Activated CD8-positive, alpha-beta memory T cell treated with anti-CD3 and anti-CD28 coated beads, Interleukin-2, amount 50 U/mL, for 24 hours (primary cell): ENCODE results near the gene RPUSD4.

ENCODE experiments used
- DNase-seq: peaks from one replicate; pipeline ENCODE4 v3.0.0-alpha.2; 2020; ENCODE audit errors: extremely low read depth

RPUSD4 gene

DNA sequence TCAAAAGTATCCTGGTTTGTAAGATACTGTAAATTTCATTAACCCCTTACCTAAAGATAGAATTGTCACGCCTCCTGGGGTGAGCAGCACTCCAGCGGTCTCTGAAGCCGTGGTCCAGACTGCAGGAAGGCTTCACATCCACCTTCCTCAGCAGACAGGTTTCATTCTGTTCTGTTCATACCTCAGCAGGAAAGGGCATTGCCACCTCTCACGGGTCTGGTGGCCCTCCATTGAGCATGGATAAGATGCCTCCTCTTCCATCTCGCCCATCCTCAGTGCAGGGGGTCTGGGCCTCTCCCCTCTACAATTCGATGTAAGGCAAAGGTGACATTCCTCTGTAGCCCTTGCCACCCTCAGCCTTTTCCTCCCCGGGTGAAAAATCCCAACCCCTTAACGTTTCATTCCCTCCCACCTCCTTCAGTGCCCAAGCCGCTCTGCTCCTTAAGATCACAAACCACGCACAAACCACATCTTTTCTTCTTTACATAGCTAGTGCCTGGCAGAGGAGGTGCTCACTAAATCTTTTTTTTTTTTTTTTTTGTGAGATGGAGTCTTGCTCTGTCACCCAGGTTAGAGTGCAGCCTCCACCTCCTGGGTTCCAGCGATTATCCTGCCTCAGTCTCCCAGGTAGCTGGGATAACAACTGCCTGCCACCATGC, 28.5 kb downstream of the RPUSD4 start:
- no peak for DNase-seq

DNA sequence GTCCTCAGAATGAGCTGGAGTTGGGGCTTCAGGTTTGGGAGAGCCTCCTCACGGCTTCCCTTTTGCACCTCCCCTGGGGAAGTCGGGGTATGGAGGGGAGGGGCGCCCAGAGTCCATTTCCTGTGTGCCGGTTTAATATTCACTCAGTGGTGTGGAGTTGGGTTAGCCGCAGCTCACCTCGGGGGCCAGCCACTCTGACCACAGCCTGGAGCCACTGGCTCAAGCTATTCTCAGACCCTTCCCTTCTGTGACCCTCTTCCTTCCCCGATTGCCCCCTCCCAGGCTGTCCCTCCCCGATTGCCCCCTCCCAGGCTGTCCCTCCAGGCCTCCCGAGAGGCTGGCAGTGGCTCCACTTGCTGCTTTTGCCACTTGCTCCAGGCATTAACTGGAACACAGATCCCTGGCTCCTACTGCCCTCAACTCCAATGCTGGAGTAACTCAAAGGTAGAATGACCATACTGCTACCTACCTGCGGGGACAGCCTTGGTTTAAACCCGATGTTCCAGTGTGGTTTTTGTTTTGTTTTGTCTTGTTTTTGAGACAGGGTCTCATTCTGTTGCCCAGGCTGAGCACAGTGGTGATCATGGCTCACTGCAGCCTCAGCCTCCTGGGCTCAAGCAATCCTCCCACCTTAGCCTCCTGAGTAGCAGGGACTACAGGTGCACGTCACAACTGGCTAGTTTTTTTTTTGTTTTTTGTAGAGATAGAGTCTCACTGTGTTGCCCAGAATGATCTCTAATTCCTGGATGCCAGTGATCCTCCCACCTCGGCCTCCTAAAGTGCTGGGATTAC, 29.3 kb downstream of the RPUSD4 start:
- DNase-seq: no peak

DNA sequence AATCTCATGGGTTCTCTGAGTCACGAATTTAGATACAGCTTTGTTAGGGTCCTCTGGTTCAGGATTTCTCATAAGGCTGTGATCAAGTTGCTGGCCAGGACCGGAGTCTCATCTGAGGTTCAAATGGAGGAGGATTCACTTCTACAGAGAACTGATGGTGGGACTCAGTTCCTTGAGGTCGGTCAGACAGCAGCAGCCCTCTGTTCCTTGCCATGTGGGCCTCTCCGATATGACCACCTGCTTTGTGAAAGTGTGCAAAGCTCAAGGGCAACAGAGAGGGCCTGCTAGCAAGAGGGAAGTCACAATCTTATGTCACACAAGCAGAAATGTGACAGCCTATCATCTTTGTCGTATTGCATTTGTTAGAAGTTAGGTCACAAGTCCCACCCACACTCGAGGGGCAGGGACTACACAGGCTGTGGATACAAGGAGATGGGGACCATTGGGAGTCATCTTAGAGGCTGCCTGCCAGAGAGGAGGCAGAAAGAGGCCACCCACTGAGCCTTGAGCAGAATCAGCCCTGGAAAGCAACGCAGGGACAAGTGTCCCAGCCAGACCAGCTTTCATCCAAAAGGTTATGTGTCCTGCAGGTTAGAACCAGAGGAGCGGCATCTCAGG, 34.5 kb downstream of the RPUSD4 start:
- DNase-seq: no peak

GRCh38 chr11:126175393-126175792, 36.1 kb downstream of the RPUSD4 start:
- no peak for DNase-seq

GRCh38 chr11:126174816-126175215, 36.6 kb downstream of the RPUSD4 start:
- DNase-seq: no peak

GRCh38 chr11:126173257-126173656, 38.2 kb downstream of the RPUSD4 start:
- no peak for DNase-seq

GRCh38 chr11:126172596-126173038, 38.8 kb downstream of the RPUSD4 start:
- DNase-seq: no peak

DNA sequence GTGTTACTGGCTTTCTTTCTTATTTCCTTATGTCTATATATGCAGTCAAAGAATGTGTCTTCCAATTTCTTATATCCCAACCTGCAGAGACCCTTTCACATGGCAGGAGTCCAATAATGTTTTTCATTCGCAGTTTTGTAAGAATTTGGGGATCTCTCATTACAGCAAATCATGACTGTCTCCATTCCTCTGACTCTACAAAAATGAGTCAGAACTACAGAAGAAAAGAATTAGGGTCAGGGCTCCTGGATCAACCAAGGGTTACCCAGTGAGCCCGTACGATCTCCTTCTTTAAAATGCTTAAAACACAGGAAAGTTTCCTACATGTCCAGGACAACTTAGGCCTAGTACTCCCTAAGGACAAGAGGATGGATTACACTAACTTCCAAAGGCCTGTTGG, 42.2 kb downstream of the RPUSD4 start:
- no peak for DNase-seq

- no peak for DNase-seq
Observed at GRCh38 chr11:126167488-126167887, 44.0 kb downstream of the RPUSD4 start.

GRCh38 chr11:126166413-126166812, 45.0 kb downstream of the RPUSD4 start:
- no peak for DNase-seq

DNA sequence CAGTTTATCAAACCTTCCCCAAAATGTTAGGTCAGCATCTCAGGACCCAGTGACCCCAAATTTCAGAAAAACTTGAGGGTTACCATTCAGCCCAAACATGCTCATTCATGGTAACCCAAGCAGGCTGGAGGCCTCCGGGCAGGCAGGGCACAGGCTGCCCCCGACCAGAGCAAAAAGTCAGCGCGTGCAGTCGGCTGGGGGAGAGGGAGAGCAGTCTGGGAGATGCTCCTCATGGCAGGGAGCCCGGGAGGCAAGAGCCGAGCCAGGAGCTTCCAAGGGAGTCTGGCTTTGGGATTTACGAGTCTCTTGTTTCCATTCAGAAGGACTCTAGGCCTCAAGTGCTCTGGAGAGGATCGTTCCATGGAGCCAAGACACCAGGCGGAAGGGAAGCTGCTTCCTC, 45.7 kb downstream of the RPUSD4 start:
- no peak for DNase-seq

DNA sequence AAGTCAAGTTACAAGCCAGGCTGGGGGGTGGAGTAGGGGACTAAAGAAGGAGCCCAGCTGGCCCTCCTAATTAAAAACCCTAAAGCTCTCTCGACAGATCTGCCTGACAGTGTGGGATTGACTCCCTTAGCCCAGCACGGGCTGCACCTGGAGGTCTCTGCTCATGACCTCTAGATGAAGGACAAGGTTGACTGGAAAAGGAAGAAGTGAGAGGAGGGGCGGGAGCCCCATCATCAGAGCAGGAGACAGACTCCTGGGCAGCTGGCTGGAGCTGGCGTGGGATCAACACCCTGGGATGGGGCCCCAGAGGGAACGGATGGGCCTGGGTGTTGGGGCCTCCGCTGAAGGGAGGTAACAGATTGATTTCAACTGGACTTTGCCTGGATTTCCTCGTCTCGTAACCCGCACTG, 46.1 kb downstream of the RPUSD4 start:
- no peak for DNase-seq

DNA sequence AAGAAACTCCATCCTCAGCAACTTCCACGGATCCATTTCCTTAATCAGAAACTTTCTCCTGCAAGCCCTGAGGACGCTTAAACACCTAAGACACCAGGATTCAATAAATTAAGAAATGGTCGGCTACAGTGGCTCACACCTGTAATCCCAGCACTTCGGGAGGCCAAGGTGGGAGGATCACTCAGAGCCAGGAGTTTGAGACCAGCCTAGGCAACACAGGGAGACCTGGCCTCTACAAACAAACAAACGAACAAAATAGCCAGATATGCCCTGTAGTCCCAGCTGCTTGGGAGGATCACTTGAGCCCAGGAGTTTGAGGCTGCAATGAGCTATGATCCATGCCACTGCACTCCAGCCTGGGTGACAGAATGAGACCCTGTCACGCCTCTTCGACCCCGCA, 46.7 kb downstream of the RPUSD4 start:
- no peak for DNase-seq

- no peak for DNase-seq
Observed at GRCh38 chr11:126163779-126164178, 47.7 kb downstream of the RPUSD4 start.

- DNase-seq: no peak
Observed at GRCh38 chr11:126163074-126163700, 48.3 kb downstream of the RPUSD4 start.

- DNase-seq: no peak
Observed at GRCh38 chr11:126162306-126163030, 49.0 kb downstream of the RPUSD4 start.

DNA sequence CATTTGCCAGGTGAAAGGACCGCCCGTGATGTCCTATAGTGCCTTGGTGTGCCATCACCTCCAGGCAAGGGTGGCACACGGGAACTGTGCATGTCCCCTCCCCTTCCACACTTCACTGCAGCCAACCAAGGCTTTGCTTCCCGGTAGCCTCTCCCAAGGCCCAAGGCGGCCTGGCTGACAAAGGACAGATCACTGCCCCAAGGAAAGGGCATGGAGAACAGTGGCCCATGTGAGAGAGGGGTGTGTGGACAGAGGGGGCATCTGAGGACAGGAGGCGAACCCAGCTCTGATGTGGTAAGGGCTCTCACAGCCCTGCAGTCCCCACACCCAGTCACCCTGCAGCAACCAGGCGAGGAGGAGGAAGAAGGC, 50.4 kb downstream of the RPUSD4 start:
- no peak for DNase-seq

DNA sequence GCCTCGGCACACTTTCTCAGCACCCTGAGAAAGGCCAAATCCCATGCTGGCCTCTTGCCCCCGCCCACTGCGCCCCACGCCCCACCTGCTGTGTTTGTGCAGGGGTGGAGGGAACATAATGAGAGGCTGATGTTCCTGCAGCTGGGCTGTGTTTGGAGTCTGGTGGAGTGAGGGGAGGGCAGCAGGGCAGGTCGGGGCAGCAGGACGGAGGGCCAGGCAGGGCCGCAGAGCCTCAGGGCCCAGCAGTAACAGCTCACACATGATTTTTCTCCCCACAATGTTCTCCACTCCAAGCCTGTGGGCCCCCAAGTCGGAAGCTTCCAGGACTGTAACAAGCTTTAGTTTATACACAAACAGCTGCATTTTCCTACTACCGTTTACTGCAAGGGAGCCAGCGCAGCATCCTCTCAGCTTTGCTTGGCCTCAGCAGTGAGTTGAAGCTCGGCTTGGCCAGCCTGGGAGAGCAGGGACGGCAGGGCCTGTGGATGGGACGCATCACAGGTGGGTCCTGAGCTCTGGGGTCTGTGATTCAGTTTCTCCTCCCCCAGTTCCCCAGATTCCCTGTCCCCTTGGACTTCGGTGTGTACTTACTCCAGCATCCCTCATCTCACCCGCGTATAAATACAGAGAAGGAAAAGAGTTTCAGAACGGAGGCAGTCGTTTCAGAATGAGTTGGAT, 51.0 kb downstream of the RPUSD4 start:
- no peak for DNase-seq

DNA sequence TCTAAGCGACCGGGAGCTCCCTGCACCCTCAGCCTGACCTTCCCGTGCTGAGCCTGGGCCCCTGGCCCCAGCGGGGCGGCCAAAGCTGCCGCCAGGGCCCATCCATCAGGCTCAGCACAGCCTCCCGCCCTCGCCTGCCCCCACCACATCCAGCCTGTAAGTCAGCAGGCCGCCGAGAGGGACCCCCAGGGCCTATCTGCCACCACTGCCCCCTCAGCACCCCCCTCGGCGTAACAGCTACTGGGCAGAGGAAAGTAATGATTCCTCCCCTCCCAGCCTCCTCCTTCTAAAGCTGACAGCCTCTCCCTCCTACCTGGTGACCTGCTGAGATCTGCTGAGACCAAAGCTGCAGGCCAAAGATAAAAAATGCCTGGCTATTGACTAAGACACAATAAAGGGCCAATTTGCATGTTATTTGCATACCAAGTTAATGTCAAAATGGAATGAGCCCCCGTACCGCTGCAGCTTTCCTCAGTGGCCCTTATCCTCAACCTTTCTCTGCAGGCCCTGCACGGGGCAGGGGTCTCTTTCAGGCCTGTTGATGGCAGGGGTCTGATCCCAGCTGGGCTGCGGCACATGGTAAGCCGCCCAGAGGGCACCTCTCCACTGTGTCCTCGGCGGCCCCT, 51.6 kb downstream of the RPUSD4 start:
- no peak for DNase-seq

- DNase-seq: no peak
Observed at GRCh38 chr11:126158054-126158791, 53.2 kb downstream of the RPUSD4 start.
